Astrocyte of the cerebellum (primary cell): ENCODE results near the gene NYNRIN.

Source experiments
- DNase-seq: peaks from one replicate; pipeline ENCODE4 v3.0.0-alpha.2; 2011; ENCODE audit warnings: low read depth
- H3K4me3 ChIP-seq: 2 replicates; pipeline ENCODE4 v1.5.1; 2011; ENCODE audit warnings: mild to moderate bottlenecking, low read depth, low read length, moderate library complexity
- CTCF ChIP-seq: IDR thresholded peaks from 2 replicates; pipeline ENCODE4 v1.5.1; 2012; ENCODE audit warnings: low read length, low read depth, moderate library complexity, mild to moderate bottlenecking; ENCODE audit errors: missing control alignments
- in situ Hi-C: cut with HindIII; loops from 2 replicates; pipeline ENCODE4 v1.10.0; 2017; ENCODE audit warnings: low sequenced_read_pairs

The NYNRIN gene

GRCh38 chr14:24432259-24433131 lies 33.7 kb downstream of the NYNRIN start:
- H3K4me3 ChIP-seq, result peak overlapping the region; percentile 74

GRCh38 chr14:24434036-24434435 lies 35.2 kb downstream of the NYNRIN start:
- in situ Hi-C loops, result loop anchor here (10.0 kb wide), 1 partner anchor 229 kb away; the partner anchor contains the start of gene TSSK4

More at GRCh38 chr14:24432259-24433131, 33.7 kb downstream of the NYNRIN start:
- no peak for TF ChIP-seq CTCF
- no peak for DNase-seq
- in situ Hi-C loops, result loop anchor here (10.0 kb wide), 1 partner anchor 228 kb away; the partner anchor contains the start of gene TSSK4

GRCh38 chr14:24434676-24435075 lies 35.9 kb downstream of the NYNRIN start:
- H3K4me3 ChIP-seq, result no peak overlapping the region
- in situ Hi-C loops, result loop anchor here (5.0 to 10.0 kb wide), 2 partner anchors 112 to 230 kb away; partner anchors contain the start of gene TSSK4
- no peak for DNase-seq
- no peak for TF ChIP-seq CTCF

More at GRCh38 chr14:24434036-24434435, 35.2 kb downstream of the NYNRIN start:
- no peak for TF ChIP-seq CTCF
- no peak for DNase-seq
- no peak overlapping the region for H3K4me3 ChIP-seq

DNA sequence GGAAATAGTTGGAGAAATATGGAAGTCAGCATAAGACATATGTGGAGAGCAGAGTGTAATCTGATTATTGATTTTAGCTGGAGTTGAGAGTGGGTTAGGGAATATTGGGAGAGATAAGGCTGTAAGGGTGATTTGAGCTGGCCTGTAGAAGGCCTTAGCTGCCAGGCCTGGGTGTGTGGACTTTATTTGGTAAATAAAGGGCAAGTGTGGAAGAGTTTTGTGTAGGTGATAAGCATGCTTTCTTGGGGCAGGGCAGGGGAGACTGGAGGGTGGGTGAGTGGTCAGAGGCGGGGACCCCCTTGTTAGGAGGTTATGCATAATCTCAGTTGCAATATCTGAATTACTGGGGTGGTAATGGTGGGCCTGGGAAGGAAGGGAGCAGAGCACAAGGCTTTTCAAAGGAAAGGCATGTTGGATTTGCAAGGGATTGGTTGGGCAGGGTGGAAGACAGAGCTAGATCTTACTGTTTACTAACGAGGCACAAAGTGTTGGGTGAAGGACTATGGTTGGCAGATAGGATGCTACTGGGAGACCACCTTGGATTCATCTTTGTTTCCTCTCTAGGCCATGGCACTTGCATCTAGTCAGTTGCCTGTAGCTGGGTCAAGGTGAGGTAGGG lies 36.5 kb downstream of the NYNRIN start:
- in situ Hi-C loops, result loop anchor here (5.0 to 10.0 kb wide), 2 partner anchors 113 to 230 kb away; partner anchors contain the start of gene TSSK4
- H3K4me3 ChIP-seq, result no peak overlapping the region
- DNase-seq, result no peak
- no peak for TF ChIP-seq CTCF

GRCh38 chr14:24435998-24436354 lies 37.2 kb downstream of the NYNRIN start:
- TF ChIP-seq CTCF, result no peak
- in situ Hi-C loops, result loop anchor here (5.0 to 10.0 kb wide), 2 partner anchors 114 to 231 kb away; partner anchors contain the start of gene TSSK4
- DNase-seq, result no peak
- no peak overlapping the region for H3K4me3 ChIP-seq

- in situ Hi-C loops, result loop anchor here (5.0 to 10.0 kb wide), 2 partner anchors 114 to 232 kb away; partner anchors contain the start of gene TSSK4
- peak; percentile 75 for TF ChIP-seq CTCF
- peak; percentile 64 for DNase-seq
- no peak overlapping the region for H3K4me3 ChIP-seq
These were observed 37.7 kb downstream of the NYNRIN start for GRCh38 chr14:24436355-24437019.
